A549 (cell line): ENCODE data around the gene OR51B2. TPM values are rescaled to one million over a fixed set of nuclear protein-coding genes. Genes with fewer than 3 reads are reported as not detected.

ENCODE experiments used
- ATAC-seq, 2 experiments: fragments of 200-7000 bp in 1 of 2; fragments of >200 bp in 1 of 2; cut with Nextera tagmentation in 1 of 2; cut with Tn5 transposase in 1 of 2; 3 replicates each; pipeline versions ENCODE4 v1.8.0 to v1.9.1; 2018 to 2020; ENCODE audit warnings: mild to moderate bottlenecking in 1 of 2, moderate library complexity in 1 of 2
- CTCF ChIA-PET: fragments of 300-600 bp; sonication (Branson Sonifier 250); formaldehyde crosslinking; extraction: SDS; loops from one replicate; lab custom pipeline; 2021; ENCODE audit warnings: antibody characterized with exemption, inconsistent platforms; lab: Yijun Ruan, JAX
- POLR2A ChIA-PET: fragments of 350-600 bp; formaldehyde crosslinking; extraction: SDS; loops from one replicate; lab custom pipeline; 2021; ENCODE audit warnings: antibody characterized with exemption, inconsistent platforms; lab: Yijun Ruan, JAX
- DNase-seq, 2 experiments: peaks; one replicate each; pipeline versions ENCODE4 v3.0.0 to v3.0.0-alpha.2; 2011 to 2016; ENCODE audit warnings: low read depth in 1 of 2, low spot score in 1 of 2
- FAIRE-seq: peaks from 2 replicates; lab custom pipeline; 2011; peaks lifted over from hg19 to GRCh38; lab: Jason Lieb, UNC
- H3K27ac ChIP-seq, 2 experiments: fragments of >200 bp; sonication (Bioruptor Twin); formaldehyde crosslinking; 3 replicates each; pipeline ENCODE4 v1.5.1; 2016 to 2017
- H3K4me1 ChIP-seq: fragments of >200 bp; sonication (Bioruptor Twin); formaldehyde crosslinking; 3 replicates; pipeline ENCODE4 v1.6.1; 2016
- H3K4me2 ChIP-seq: fragments of >200 bp; sonication (Bioruptor Twin); formaldehyde crosslinking; 3 replicates; pipeline ENCODE4 v1.6.1; 2016
- H3K4me3 ChIP-seq: fragments of >200 bp; sonication (Bioruptor Twin); formaldehyde crosslinking; 3 replicates; pipeline ENCODE4 v1.5.1; 2016
- H3K9me3 ChIP-seq: fragments of >200 bp; sonication (Bioruptor Twin); formaldehyde crosslinking; 3 replicates; pipeline ENCODE4 v1.6.1; 2016
- BHLHE40 ChIP-seq: IDR thresholded peaks from 2 replicates; pipeline ENCODE4 v1.6.1; 2012; ENCODE audit warnings: low read depth, low read length, inconsistent platforms
- CHD2 ChIP-seq: fragments of 150-350 bp; IDR thresholded peaks from 2 replicates; pipeline ENCODE4 v1.6.1; 2014; ENCODE audit warnings: low read length; ENCODE audit not compliant: partially characterized antibody
- CHD4 ChIP-seq: fragments of 200-600 bp; sonication (generic); IDR thresholded peaks from 2 replicates; pipeline ENCODE4 v1.6.1; 2016; ENCODE audit warnings: antibody characterized with exemption, mild to moderate bottlenecking, borderline replicate concordance
- EHF ChIP-seq: fragments of 250-450 bp; sonication (Bioruptor Pico); IDR thresholded peaks from 2 replicates; pipeline ENCODE4 v1.5.0; 2020; ENCODE audit warnings: mild to moderate bottlenecking
- EP300 ChIP-seq, 2 experiments: fragments of >200 bp; sonication (Bioruptor Twin); formaldehyde crosslinking; IDR thresholded peaks; 2 replicates in 1 of 2; 3 replicates in 1 of 2; pipeline ENCODE4 v1.6.1; 2016 to 2017
- FOSB ChIP-seq: fragments of 250-450 bp; sonication (Bioruptor Pico); IDR thresholded peaks from 2 replicates; pipeline ENCODE4 v1.5.0; 2020; ENCODE audit warnings: mild to moderate bottlenecking, moderate library complexity
- GATA3 ChIP-seq: IDR thresholded peaks from 2 replicates; pipeline ENCODE4 v1.6.1; 2012; ENCODE audit warnings: borderline replicate concordance
- HOXB13 ChIP-seq: fragments of 250-450 bp; sonication (Bioruptor Pico); IDR thresholded peaks from 2 replicates; pipeline ENCODE4 v1.5.0; 2020; ENCODE audit warnings: low read depth, mild to moderate bottlenecking, moderate library complexity
- JUN ChIP-seq, 2 experiments: fragments of >200 bp; sonication (Bioruptor Twin); formaldehyde crosslinking; IDR thresholded peaks; 2 replicates in 1 of 2; 3 replicates in 1 of 2; pipeline ENCODE4 v1.6.1; 2016 to 2017
- KDM1A ChIP-seq: fragments of 200-600 bp; sonication (generic); IDR thresholded peaks from 2 replicates; pipeline ENCODE4 v1.6.1; 2016; ENCODE audit warnings: low read depth, mild to moderate bottlenecking
- MAFK ChIP-seq: fragments of 450-650 bp; IDR thresholded peaks from 2 replicates; pipeline ENCODE4 v1.6.1; 2014; ENCODE audit not compliant: partially characterized antibody
- MAZ ChIP-seq: fragments of 150-350 bp; IDR thresholded peaks from 2 replicates; pipeline ENCODE4 v1.6.1; 2014; ENCODE audit warnings: antibody characterized with exemption, low read depth, low read length, borderline replicate concordance
- NPAS2 ChIP-seq: fragments of 250-450 bp; sonication (Bioruptor Pico); IDR thresholded peaks from 2 replicates; pipeline ENCODE4 v1.8.0; 2022; ENCODE audit warnings: mild to moderate bottlenecking, moderate library complexity, borderline replicate concordance
- PHF8 ChIP-seq: fragments of 200-600 bp; sonication (generic); IDR thresholded peaks from 2 replicates; pipeline ENCODE4 v1.6.1; 2016; ENCODE audit warnings: low read depth, mild to moderate bottlenecking, antibody characterized with exemption, moderate library complexity, borderline replicate concordance
- RARB ChIP-seq: fragments of 250-450 bp; sonication (Bioruptor Pico); IDR thresholded peaks from 2 replicates; pipeline ENCODE4 v1.8.0; 2021; ENCODE audit warnings: mild to moderate bottlenecking, moderate library complexity
- RNF2 ChIP-seq: fragments of 200-600 bp; sonication (generic); IDR thresholded peaks from 2 replicates; pipeline ENCODE4 v1.6.1; 2016; ENCODE audit warnings: low read depth, mild to moderate bottlenecking, antibody characterized with exemption, moderate library complexity, borderline replicate concordance
- SMC3 ChIP-seq: fragments of >200 bp; sonication (Bioruptor Twin); formaldehyde crosslinking; IDR thresholded peaks from 3 replicates; pipeline ENCODE4 v1.6.1; 2018; ENCODE audit warnings: inconsistent platforms
- TFCP2L1 ChIP-seq: fragments of 250-450 bp; sonication (Bioruptor Pico); IDR thresholded peaks from 2 replicates; pipeline ENCODE4 v1.5.0; 2021; ENCODE audit warnings: mild to moderate bottlenecking
- ZC3H11A ChIP-seq: fragments of 450-650 bp; IDR thresholded peaks from 2 replicates; pipeline ENCODE4 v1.6.1; 2014; ENCODE audit warnings: antibody characterized with exemption, mild to moderate bottlenecking
- ZFP36 ChIP-seq: fragments of 450-650 bp; IDR thresholded peaks from 2 replicates; pipeline ENCODE4 v1.6.1; 2014; ENCODE audit warnings: borderline replicate concordance; ENCODE audit not compliant: partially characterized antibody
- ZNF302 ChIP-seq: fragments of 250-450 bp; sonication (Bioruptor Pico); IDR thresholded peaks from 2 replicates; pipeline ENCODE4 v1.9.0; 2021; ENCODE audit warnings: inconsistent platforms, mild to moderate bottlenecking, moderate library complexity
- ZSCAN20 ChIP-seq: fragments of 250-450 bp; sonication (Bioruptor Pico); IDR thresholded peaks from 2 replicates; pipeline ENCODE4 v1.8.0; 2022; ENCODE audit warnings: mild to moderate bottlenecking, moderate library complexity
- WGBS: methylation state at CpG from one replicate; pipeline ENCODE4 v1.1.6; 2017; ENCODE audit errors: missing lambda C conversion rate; 5-methylcytosine and 5-hydroxymethylcytosine counted together
- polyA plus RNA-seq, 4 experiments: library from polyadenylated mRNA; depleted of rRNA in 3 of 4; stranded (reverse); fragments of >200 nt; fragmentation: RNase III in 1 of 4; extraction: RNeasy Plus Mini Kit Qiagen cat#74134 plus additional on column Dnase treatment in 1 of 4; gene quantifications; 2 replicates in 3 of 4; 3 replicates in 1 of 4; pipeline ENCODE4 v1.2.3, GENCODE V29; 2011 to 2017
- TF ChIP-seq, protein P1 (sequence below): fragments of 200-600 bp; sonication (generic); IDR thresholded peaks from 2 replicates; pipeline ENCODE4 v1.6.1; 2016; ENCODE audit warnings: antibody characterized with exemption, mild to moderate bottlenecking, moderate library complexity
- TF ChIP-seq, protein P2 (sequence below): fragments of >200 bp; sonication (Bioruptor Twin); formaldehyde crosslinking; IDR thresholded peaks from 3 replicates; pipeline ENCODE4 v1.5.1; 2016
- TF ChIP-seq, protein P3 (sequence below): IDR thresholded peaks from 2 replicates; pipeline ENCODE4 v1.6.1; 2012
- TF ChIP-seq, protein P4 (sequence below): fragments of 250-450 bp; sonication (Bioruptor Pico); IDR thresholded peaks from 2 replicates; pipeline ENCODE4 v1.5.0; 2020; ENCODE audit warnings: low read depth, mild to moderate bottlenecking, moderate library complexity
- TF ChIP-seq, protein P5 (sequence below): fragments of 250-450 bp; sonication (Bioruptor Pico); IDR thresholded peaks from 2 replicates; pipeline ENCODE4 v1.5.0; 2021; ENCODE audit warnings: mild to moderate bottlenecking, moderate library complexity, borderline replicate concordance
- TF ChIP-seq, protein P6 (sequence below): fragments of >200 bp; sonication (Bioruptor Twin); formaldehyde crosslinking; IDR thresholded peaks from 2 replicates; pipeline ENCODE4 v1.6.1; 2016

Gene OR51B2
- polyA plus RNA-seq, 2 of the 4 experiments (the other 2 are of a cell fraction), result not detected

DNA sequence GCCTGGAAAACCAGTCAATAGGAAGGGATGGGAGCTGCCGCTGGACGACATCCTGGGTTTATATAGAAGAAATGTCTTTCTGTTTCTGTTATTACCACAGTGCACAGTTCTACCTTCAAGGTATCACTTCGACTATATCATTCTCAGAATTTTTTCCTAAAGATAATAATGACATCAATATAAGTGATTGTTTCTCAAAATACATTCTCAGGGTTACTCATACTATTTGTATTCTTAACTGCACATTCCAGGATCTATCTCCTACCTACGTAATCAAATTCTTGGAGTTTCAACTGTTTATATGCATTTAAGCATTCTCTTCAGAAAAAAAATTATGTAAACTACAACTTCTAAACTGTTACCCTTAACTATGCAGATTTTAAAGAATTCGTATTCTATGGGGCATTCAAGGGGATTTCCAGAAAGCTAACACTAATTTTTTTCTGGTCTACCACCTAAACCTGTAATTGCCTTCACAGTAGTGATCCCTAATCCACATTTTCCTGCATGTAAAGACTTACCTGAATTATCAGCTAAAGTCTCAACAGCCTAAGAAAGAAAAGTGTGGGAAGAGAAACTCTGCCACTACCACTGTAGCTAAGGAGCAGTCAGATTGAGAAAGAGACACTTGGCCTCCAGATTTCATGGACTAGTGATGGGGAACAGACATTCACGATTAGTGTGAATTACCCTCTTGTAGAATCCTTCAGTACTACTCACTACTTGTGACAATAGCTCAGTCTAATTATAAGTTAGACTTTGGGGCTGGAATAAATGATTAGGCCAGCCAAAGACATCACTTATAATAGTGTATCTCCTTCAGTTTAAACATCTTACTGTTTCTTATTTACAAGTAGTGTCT lies 19.6 kb upstream of the OR51B2 start, which contains the start of gene OR51B5:
Gene OR51B5 (minus strand): TSS at position 51 of the 862 bp plus-strand sequence. CDS start 0 bp downstream, at position 51.
- H3K27ac ChIP-seq, result no peak within 1 kb of the TSS
- DNase-seq, result no peak
- H3K4me2 ChIP-seq, result no peak within 1 kb of the TSS
- ATAC-seq, result no peak
- H3K9me3 ChIP-seq, result no peaks in the 10 kb centered on the region
- no peak for TF ChIP-seq ZNF302 (CRISPR knock-in tag)
- TF ChIP-seq, protein P1, sequence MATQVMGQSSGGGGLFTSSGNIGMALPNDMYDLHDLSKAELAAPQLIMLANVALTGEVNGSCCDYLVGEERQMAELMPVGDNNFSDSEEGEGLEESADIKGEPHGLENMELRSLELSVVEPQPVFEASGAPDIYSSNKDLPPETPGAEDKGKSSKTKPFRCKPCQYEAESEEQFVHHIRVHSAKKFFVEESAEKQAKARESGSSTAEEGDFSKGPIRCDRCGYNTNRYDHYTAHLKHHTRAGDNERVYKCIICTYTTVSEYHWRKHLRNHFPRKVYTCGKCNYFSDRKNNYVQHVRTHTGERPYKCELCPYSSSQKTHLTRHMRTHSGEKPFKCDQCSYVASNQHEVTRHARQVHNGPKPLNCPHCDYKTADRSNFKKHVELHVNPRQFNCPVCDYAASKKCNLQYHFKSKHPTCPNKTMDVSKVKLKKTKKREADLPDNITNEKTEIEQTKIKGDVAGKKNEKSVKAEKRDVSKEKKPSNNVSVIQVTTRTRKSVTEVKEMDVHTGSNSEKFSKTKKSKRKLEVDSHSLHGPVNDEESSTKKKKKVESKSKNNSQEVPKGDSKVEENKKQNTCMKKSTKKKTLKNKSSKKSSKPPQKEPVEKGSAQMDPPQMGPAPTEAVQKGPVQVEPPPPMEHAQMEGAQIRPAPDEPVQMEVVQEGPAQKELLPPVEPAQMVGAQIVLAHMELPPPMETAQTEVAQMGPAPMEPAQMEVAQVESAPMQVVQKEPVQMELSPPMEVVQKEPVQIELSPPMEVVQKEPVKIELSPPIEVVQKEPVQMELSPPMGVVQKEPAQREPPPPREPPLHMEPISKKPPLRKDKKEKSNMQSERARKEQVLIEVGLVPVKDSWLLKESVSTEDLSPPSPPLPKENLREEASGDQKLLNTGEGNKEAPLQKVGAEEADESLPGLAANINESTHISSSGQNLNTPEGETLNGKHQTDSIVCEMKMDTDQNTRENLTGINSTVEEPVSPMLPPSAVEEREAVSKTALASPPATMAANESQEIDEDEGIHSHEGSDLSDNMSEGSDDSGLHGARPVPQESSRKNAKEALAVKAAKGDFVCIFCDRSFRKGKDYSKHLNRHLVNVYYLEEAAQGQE, result no peak
- TF ChIP-seq FOSB, result no peak
- no peak for TF ChIP-seq CHD2
- no peak for TF ChIP-seq MAFK
- no peak for TF ChIP-seq SMC3
- TF ChIP-seq, protein P2, sequence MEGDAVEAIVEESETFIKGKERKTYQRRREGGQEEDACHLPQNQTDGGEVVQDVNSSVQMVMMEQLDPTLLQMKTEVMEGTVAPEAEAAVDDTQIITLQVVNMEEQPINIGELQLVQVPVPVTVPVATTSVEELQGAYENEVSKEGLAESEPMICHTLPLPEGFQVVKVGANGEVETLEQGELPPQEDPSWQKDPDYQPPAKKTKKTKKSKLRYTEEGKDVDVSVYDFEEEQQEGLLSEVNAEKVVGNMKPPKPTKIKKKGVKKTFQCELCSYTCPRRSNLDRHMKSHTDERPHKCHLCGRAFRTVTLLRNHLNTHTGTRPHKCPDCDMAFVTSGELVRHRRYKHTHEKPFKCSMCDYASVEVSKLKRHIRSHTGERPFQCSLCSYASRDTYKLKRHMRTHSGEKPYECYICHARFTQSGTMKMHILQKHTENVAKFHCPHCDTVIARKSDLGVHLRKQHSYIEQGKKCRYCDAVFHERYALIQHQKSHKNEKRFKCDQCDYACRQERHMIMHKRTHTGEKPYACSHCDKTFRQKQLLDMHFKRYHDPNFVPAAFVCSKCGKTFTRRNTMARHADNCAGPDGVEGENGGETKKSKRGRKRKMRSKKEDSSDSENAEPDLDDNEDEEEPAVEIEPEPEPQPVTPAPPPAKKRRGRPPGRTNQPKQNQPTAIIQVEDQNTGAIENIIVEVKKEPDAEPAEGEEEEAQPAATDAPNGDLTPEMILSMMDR, result no peak
- TF ChIP-seq EP300 (IDR thresholded peaks at IDR 0.05), result no peak
- TF ChIP-seq, protein P3, sequence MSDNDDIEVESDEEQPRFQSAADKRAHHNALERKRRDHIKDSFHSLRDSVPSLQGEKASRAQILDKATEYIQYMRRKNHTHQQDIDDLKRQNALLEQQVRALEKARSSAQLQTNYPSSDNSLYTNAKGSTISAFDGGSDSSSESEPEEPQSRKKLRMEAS, result no peak
- TF ChIP-seq PHF8, result no peak
- TF ChIP-seq TFCP2L1 (CRISPR knock-in tag), result no peak
- TF ChIP-seq MAZ, result no peak
- no peak for TF ChIP-seq GATA3
- TF ChIP-seq HOXB13 (CRISPR knock-in tag), result no peak
- no peak for TF ChIP-seq RARB (CRISPR knock-in tag)
- TF ChIP-seq, all 56 proteins: peak for 0
- Histone ChIP-seq H3K4me3 (no peak within 1 kb of the TSS), H3K4me1 (no peaks in the 10 kb centered on the region)
- ChIA-PET POLR2A (no interaction called here), CTCF (no interaction called here)
- no peak for FAIRE-seq
- 19% methylated on average over 6 of the region's 6 CpGs for WGBS

DNA sequence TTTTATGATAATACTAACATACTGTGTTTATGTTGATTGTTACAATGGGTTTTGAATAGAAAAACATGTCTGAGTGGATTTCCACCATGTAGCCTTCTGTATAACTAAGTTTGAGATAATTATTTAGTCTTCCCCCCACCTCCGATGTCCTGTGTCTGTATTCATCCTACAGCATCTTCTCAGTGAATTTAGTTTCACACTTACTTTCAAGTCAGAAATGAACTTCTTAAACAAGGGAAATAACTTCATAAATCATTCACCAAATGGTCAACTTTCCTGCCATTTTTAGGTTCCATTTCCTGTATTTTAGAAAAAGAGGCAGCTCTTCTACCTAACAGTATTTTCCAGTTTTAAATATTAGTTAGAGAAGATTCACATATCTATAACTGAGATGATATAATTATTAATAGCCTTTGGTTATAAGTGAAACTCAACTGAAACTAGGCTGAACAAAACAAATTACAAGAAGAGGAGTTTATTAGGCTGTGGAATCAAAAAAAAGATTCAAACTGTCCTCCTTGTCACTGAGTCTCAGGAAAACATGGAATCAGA lies 15.8 kb upstream of the OR51B2 start:
- FAIRE-seq (no peak), ATAC-seq (no peak)
- POLR2A ChIA-PET, result no interaction called here
- TF ChIP-seq ZSCAN20 (CRISPR knock-in tag) (no peak), CHD2 (no peak), GATA3 (no peak), RNF2 (no peak), EHF (no peak), ZFP36 (no peak), BHLHE40 (no peak), KDM1A (no peak), JUN (IDR thresholded peaks at IDR 0.05) (no peak), RARB (CRISPR knock-in tag) (no peak), ZC3H11A (no peak), NPAS2 (no peak), CHD4 (no peak)
- TF ChIP-seq, protein P4, sequence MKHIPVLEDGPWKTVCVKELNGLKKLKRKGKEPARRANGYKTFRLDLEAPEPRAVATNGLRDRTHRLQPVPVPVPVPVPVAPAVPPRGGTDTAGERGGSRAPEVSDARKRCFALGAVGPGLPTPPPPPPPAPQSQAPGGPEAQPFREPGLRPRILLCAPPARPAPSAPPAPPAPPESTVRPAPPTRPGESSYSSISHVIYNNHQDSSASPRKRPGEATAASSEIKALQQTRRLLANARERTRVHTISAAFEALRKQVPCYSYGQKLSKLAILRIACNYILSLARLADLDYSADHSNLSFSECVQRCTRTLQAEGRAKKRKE, result no peak
- TF ChIP-seq, protein P5, sequence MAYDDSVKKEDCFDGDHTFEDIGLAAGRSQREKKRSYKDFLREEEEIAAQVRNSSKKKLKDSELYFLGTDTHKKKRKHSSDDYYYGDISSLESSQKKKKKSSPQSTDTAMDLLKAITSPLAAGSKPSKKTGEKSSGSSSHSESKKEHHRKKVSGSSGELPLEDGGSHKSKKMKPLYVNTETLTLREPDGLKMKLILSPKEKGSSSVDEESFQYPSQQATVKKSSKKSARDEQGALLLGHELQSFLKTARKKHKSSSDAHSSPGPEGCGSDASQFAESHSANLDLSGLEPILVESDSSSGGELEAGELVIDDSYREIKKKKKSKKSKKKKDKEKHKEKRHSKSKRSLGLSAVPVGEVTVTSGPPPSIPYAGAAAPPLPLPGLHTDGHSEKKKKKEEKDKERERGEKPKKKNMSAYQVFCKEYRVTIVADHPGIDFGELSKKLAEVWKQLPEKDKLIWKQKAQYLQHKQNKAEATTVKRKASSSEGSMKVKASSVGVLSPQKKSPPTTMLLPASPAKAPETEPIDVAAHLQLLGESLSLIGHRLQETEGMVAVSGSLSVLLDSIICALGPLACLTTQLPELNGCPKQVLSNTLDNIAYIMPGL (CRISPR knock-in tag), result no peak
- TF ChIP-seq, protein P6, sequence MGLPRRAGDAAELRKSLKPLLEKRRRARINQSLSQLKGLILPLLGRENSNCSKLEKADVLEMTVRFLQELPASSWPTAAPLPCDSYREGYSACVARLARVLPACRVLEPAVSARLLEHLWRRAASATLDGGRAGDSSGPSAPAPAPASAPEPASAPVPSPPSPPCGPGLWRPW, result no peak

More for the DNA sequence above, 15.8 kb upstream of the OR51B2 start:
- CTCF ChIA-PET, result no interaction called here
- DNase-seq, result no peak
- no peak overlapping the region for H3K4me2 ChIP-seq
- no peak overlapping the region for H3K27ac ChIP-seq
- H3K9me3 ChIP-seq, result no peaks in the 10 kb centered on the region
- WGBS, result 45% methylated on average over 1 of the region's 1 CpG
- no peaks in the 10 kb centered on the region for H3K4me1 ChIP-seq
- no peak overlapping the region for H3K4me3 ChIP-seq
